Smooth muscle cell (in vitro differentiated cells): ENCODE results near the gene COQ5. TPM values are rescaled to one million over a fixed set of nuclear protein-coding genes. Genes with fewer than 3 reads are reported as not detected.

Experiments
- DNase-seq: peaks from one replicate; lab custom pipeline; 2025; ENCODE audit not compliant: unreplicated experiment; lab: John Stamatoyannopoulos, UW
- H2AFZ ChIP-seq: fragments of 200-600 bp; sonication (generic); 2 replicates; pipeline ENCODE4 v1.6.0; 2016; ENCODE audit warnings: antibody characterized with exemption, low read depth, mild to moderate bottlenecking
- H3F3A ChIP-seq: fragments of 200-600 bp; sonication (generic); 2 replicates; pipeline ENCODE4 v1.6.0; 2017; ENCODE audit warnings: antibody characterized with exemption, low read depth
- H3K27ac ChIP-seq: fragments of 200-600 bp; sonication (generic); 2 replicates; pipeline ENCODE4 v1.5.1; 2016; ENCODE audit warnings: low read depth, mild to moderate bottlenecking
- H3K27me3 ChIP-seq: fragments of 200-600 bp; sonication (generic); 2 replicates; pipeline ENCODE4 v1.6.1; 2016; ENCODE audit warnings: low read depth, mild to moderate bottlenecking
- H3K36me3 ChIP-seq: fragments of 200-600 bp; sonication (generic); 2 replicates; pipeline ENCODE4 v1.5.1; 2016; ENCODE audit warnings: low read depth
- H3K4me1 ChIP-seq: fragments of 200-600 bp; sonication (generic); 2 replicates; pipeline ENCODE4 v1.5.1; 2016; ENCODE audit warnings: low read depth
- H3K4me2 ChIP-seq: fragments of 200-600 bp; sonication (generic); 2 replicates; pipeline ENCODE4 v1.6.0; 2016; ENCODE audit warnings: mild to moderate bottlenecking
- H3K4me3 ChIP-seq: fragments of 200-600 bp; sonication (generic); 2 replicates; pipeline ENCODE4 v1.5.1; 2016; ENCODE audit warnings: mild to moderate bottlenecking
- H3K79me2 ChIP-seq: fragments of 200-600 bp; sonication (generic); 2 replicates; pipeline ENCODE4 v1.6.0; 2016; ENCODE audit warnings: low read depth, mild to moderate bottlenecking
- H3K9ac ChIP-seq: fragments of 200-600 bp; sonication (generic); 2 replicates; pipeline ENCODE4 v1.6.0; 2016; ENCODE audit warnings: low read depth
- H3K9me3 ChIP-seq: fragments of 200-600 bp; sonication (generic); replicated peaks from 2 replicates; pipeline ENCODE4 v1.5.1; 2016; ENCODE audit warnings: low read depth
- H4K20me1 ChIP-seq: fragments of 200-600 bp; sonication (generic); 2 replicates; pipeline ENCODE4 v1.6.0; 2016; ENCODE audit warnings: low read depth
- CTCF ChIP-seq: fragments of 200-600 bp; sonication (generic); IDR thresholded peaks from 2 replicates; pipeline ENCODE4 v1.5.1; 2017; ENCODE audit warnings: borderline replicate concordance, mild to moderate bottlenecking, antibody characterized with exemption; ENCODE audit not compliant: insufficient read depth, poor library complexity, severe bottlenecking
- WGBS: methylation state at CpG from one replicate; pipeline ENCODE4 v1.1.7; 2016; ENCODE audit warnings: low lambda C conversion rate; 5-methylcytosine and 5-hydroxymethylcytosine counted together
- polyA plus RNA-seq: library from polyadenylated mRNA; unstranded; fragments of >200 nt; fragmentation: Nextera tagmentation; extraction: Ambion mirVana; gene quantifications from 2 replicates; pipeline ENCODE4 v1.2.1, GENCODE V29; 2016
- total RNA-seq: library from RNA; depleted of rRNA; stranded (reverse); fragments of >200 nt; gene quantifications from 2 replicates; pipeline ENCODE4 v1.2.3, GENCODE V29; 2014

COQ5 gene
- total and polyA plus RNA-seq, 2 experiments from 2014 or later, result 32.5 to 46.9 TPM

- H4K20me1 ChIP-seq, result peaks cover 69% of the 10 kb centered on the region
Observed at GRCh38 chr12:120463712-120464111, 65.2 kb downstream of the COQ5 start.

DNA sequence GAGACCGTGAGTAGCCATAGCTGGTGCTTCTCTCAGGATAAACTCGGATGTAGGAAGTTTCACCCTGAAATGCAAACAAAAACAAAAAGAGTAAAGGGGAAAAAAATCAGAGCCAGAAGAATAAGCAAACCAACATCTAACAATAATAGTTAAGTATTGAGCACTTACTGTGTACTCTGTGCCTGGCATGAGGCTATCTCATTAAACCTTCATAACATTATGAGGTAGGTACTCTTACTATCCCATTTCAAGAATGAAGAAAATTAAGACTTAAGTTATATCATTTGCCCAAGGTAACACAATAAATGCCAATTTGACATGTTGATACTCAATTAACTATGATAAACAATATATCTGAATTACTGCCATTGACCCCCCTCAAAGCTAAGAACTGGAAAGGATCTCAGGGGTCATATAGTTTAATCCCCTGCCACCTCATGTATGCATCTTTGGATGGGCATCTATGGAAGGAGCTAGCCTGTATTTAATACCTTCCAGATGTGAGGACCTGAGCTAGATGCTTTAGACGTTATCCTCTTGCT, 66.8 kb downstream of the COQ5 start:
- no peak for DNase-seq
- Histone ChIP-seq H3K79me2 (peaks cover 33% of the 10 kb centered on the region), H3K36me3 (peaks cover 14% of the 10 kb centered on the region)

More at GRCh38 chr12:120463712-120464111, 65.2 kb downstream of the COQ5 start:
- Histone ChIP-seq H3F3A (peaks cover 6% of the 10 kb centered on the region), H3K4me3 (no peak overlapping the region), H3K9me3 (no peaks in the 10 kb centered on the region), H3K9ac (no peak overlapping the region), H2AFZ (no peak overlapping the region), H3K4me1 (peaks cover 3% of the 10 kb centered on the region), H3K4me2 (no peak overlapping the region), H3K27ac (no peak overlapping the region), H3K79me2 (peaks cover 49% of the 10 kb centered on the region), H3K27me3 (no peaks in the 10 kb centered on the region), H3K36me3 (peaks cover 9% of the 10 kb centered on the region)
- no peak for DNase-seq
- no peak for TF ChIP-seq CTCF
- WGBS, result 96% methylated on average over 5 of the region's 5 CpGs

GRCh38 chr12:120460157-120460556, 68.8 kb downstream of the COQ5 start:
- TF ChIP-seq CTCF, result no peak
- Histone ChIP-seq H3K36me3 (peaks cover 14% of the 10 kb centered on the region), H3K27ac (no peak overlapping the region), H3K4me1 (no peaks in the 10 kb centered on the region), H4K20me1 (peaks cover 42% of the 10 kb centered on the region), H3K9ac (no peak overlapping the region), H3K79me2 (peaks cover 13% of the 10 kb centered on the region), H3F3A (peaks cover 12% of the 10 kb centered on the region), H3K27me3 (no peaks in the 10 kb centered on the region), H2AFZ (no peak overlapping the region), H3K4me2 (no peak overlapping the region), H3K4me3 (no peak overlapping the region), H3K9me3 (no peaks in the 10 kb centered on the region)
- no peak for DNase-seq
- WGBS, result 95% methylated on average over 3 of the region's 3 CpGs

More for the DNA sequence above, 66.8 kb downstream of the COQ5 start:
- Histone ChIP-seq H3K27ac (no peak overlapping the region), H2AFZ (no peak overlapping the region), H3K4me1 (no peaks in the 10 kb centered on the region), H3F3A (peaks cover 6% of the 10 kb centered on the region), H3K27me3 (no peaks in the 10 kb centered on the region), H3K4me3 (no peak overlapping the region), H3K9me3 (no peaks in the 10 kb centered on the region), H3K9ac (no peak overlapping the region), H3K4me2 (no peak overlapping the region), H4K20me1 (peaks cover 59% of the 10 kb centered on the region)
- WGBS, result 96% methylated on average over 3 of the region's 3 CpGs
- no peak for TF ChIP-seq CTCF

DNA sequence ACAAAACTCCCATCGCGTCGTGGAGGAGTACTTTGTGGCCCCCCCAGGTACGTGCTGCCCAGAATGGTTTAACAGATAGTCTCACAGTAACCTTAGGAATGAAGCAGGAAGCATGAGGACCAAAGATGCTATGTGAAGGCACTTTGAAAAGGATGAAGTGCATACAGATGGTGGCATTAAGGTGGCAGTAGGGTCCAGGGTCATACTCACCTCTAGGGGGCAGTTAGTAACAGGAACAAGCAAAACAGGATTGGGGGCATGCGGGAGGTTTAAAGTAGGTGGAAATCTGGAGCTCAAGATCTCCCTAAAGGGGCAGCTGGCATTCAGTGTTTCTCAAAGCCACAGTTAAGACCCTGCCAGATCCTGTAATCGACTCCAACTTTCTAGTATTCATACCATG, 71.8 kb downstream of the COQ5 start:
- no peaks in the 10 kb centered on the region for H3K79me2 ChIP-seq
- no peaks in the 10 kb centered on the region for H3K9me3 ChIP-seq
- DNase-seq, result no peak
- H3K27ac ChIP-seq, result no peak overlapping the region
- H3K4me3 ChIP-seq, result no peak overlapping the region
- H3K27me3 ChIP-seq, result no peaks in the 10 kb centered on the region
- WGBS, result 88% methylated on average over 6 of the region's 6 CpGs
- H3K36me3 ChIP-seq, result peaks cover 14% of the 10 kb centered on the region
- H3K4me2 ChIP-seq, result no peak overlapping the region
- H4K20me1 ChIP-seq, result peaks cover 37% of the 10 kb centered on the region
- TF ChIP-seq CTCF, result peak; percentile 23
- no peaks in the 10 kb centered on the region for H3K4me1 ChIP-seq
- no peak overlapping the region for H3K9ac ChIP-seq
- H2AFZ ChIP-seq, result no peak overlapping the region
- H3F3A ChIP-seq, result peaks cover 12% of the 10 kb centered on the region
